VCaP (cell line): ENCODE data around the gene MLH1.

Experiments used
- H3K27ac ChIP-seq: fragments of 450-650 bp; 2 replicates; pipeline ENCODE4 v1.5.1; 2017
- CTCF ChIP-seq: fragments of 450-650 bp; conservative IDR thresholded peaks from 2 replicates; pipeline ENCODE4 v1.5.1; 2017; ENCODE audit warnings: mild to moderate bottlenecking, moderate library complexity

MLH1 gene

GRCh38 chr3:37029111-37029510 is 35.8 kb downstream of the MLH1 start:
- TF ChIP-seq CTCF, result no peak
- no peak overlapping the region for H3K27ac ChIP-seq

GRCh38 chr3:37029516-37030163 is 36.3 kb downstream of the MLH1 start:
- no peak for TF ChIP-seq CTCF
- no peak overlapping the region for H3K27ac ChIP-seq

GRCh38 chr3:37030588-37030987 is 37.3 kb downstream of the MLH1 start:
- TF ChIP-seq CTCF, result no peak
- H3K27ac ChIP-seq, result no peak overlapping the region

- no peak overlapping the region for H3K27ac ChIP-seq
- TF ChIP-seq CTCF, result no peak
Measured at GRCh38 chr3:37031096-37031682, 37.9 kb downstream of the MLH1 start.

- no peak overlapping the region for H3K27ac ChIP-seq
- no peak for TF ChIP-seq CTCF
Measured at GRCh38 chr3:37032961-37033360, 39.6 kb downstream of the MLH1 start.

- TF ChIP-seq CTCF, result no peak
- H3K27ac ChIP-seq, result no peak overlapping the region
Measured at GRCh38 chr3:37037352-37037751, 44.0 kb downstream of the MLH1 start.

GRCh38 chr3:37039161-37039846 is 46.0 kb downstream of the MLH1 start:
- TF ChIP-seq CTCF, result no peak
- H3K27ac ChIP-seq, result no peak overlapping the region
